ENCODE measurements around the gene RFX5. TPM values are rescaled to one million over a fixed set of nuclear protein-coding genes. Genes with fewer than 3 reads are reported as not detected.
"Not testable (repeated sequence)": the region's sequence is repeated elsewhere in the genome, so short reads cannot be mapped to it uniquely, and the experiment has no call there.

RFX5 gene
- total RNA-seq, 1 experiment from 2014 or later = 73.0 TPM

- no peak for DNase-seq (ENCODE audit: low spot score)
Observed at GRCh38 chr1:151362308-151363155, 15.5 kb upstream of the RFX5 start.

- no peak for DNase-seq (ENCODE audit: low spot score)
Observed at GRCh38 chr1:151361883-151362282, 14.8 kb upstream of the RFX5 start.

GRCh38 chr1:151356696-151357095 is 9.6 kb upstream of the RFX5 start:
- no peak for DNase-seq (ENCODE audit: low spot score)

- peak; percentile 39 for DNase-seq (ENCODE audit: low spot score)
Observed at GRCh38 chr1:151352021-151352718, 5.1 kb upstream of the RFX5 start.

- DNase-seq (ENCODE audit: low spot score) = not testable (repeated sequence)
Observed at GRCh38 chr1:151350323-151350722, 3.3 kb upstream of the RFX5 start.

GRCh38 chr1:151347523-151348246 is 633 bp upstream of the RFX5 start:
- no peak for DNase-seq (ENCODE audit: low spot score)

GRCh38 chr1:151346082-151346768 is 827 bp downstream of the RFX5 start:
- DNase-seq (ENCODE audit: low spot score) = no peak

- DNase-seq (ENCODE audit: low spot score) = no peak
Observed at GRCh38 chr1:151344291-151344690, 2.8 kb downstream of the RFX5 start.

GRCh38 chr1:151343587-151343986 is 3.5 kb downstream of the RFX5 start:
- DNase-seq (ENCODE audit: low spot score) = no peak

- no peak for DNase-seq (ENCODE audit: low spot score)
Observed at GRCh38 chr1:151342569-151342968, 4.5 kb downstream of the RFX5 start.

- DNase-seq (ENCODE audit: low spot score) = no peak
Observed at GRCh38 chr1:151342021-151342420, 5.0 kb downstream of the RFX5 start.

- DNase-seq (ENCODE audit: low spot score) = peak; percentile 88
Observed at GRCh38 chr1:151340870-151341754, 5.9 kb downstream of the RFX5 start.

- DNase-seq (ENCODE audit: low spot score) = no peak
Observed at GRCh38 chr1:151336556-151336955, 10.5 kb downstream of the RFX5 start.

GRCh38 chr1:151334822-151335221 is 12.2 kb downstream of the RFX5 start:
- no peak for DNase-seq (ENCODE audit: low spot score)

- DNase-seq (ENCODE audit: low spot score) = no peak
Observed at GRCh38 chr1:151327903-151328674, 19.0 kb downstream of the RFX5 start.

GRCh38 chr1:151327223-151327902 is 19.7 kb downstream of the RFX5 start, which contains the start of gene PI4KB:
TSS of gene PI4KB (minus strand) at chr1:151327416. CDS start at chr1:151316481, 10,935 bp downstream.
- peak; percentile 100 for DNase-seq (ENCODE audit: low spot score)

- peak; percentile 67 for DNase-seq (ENCODE audit: low spot score)
Observed at GRCh38 chr1:151326619-151327222, 20.3 kb downstream of the RFX5 start.

- peak; percentile 73 for DNase-seq (ENCODE audit: low spot score)
Observed at GRCh38 chr1:151325646-151326429, 21.2 kb downstream of the RFX5 start.
